ENCODE data around the gene CST9. TPM values are rescaled to one million over a fixed set of nuclear protein-coding genes. Genes with fewer than 3 reads are reported as not detected.

The CST9 gene
- not detected in 2 replicates for total RNA-seq (2014; rRNA removed; shearing (Covaris generic))

GRCh38 chr20:23605867-23606651, at the start of gene CST9:
CST9 (minus strand) TSS chr20:23605917; CDS start chr20:23605864, 53 bp downstream.
- 0 out of 2 replicates have a peak, but pooled peaks cover 4% of the 10 kb centered on the region for H3K4me1 ChIP-seq (replicated peaks)
- DNase-seq (ENCODE audit: low read depth in 1 of 2, low spot score in 2 of 2): no peak
- H3K27ac ChIP-seq: no peak within 1 kb of the TSS
- no peak within 1 kb of the TSS for H3K4me3 ChIP-seq
- H3K27me3 ChIP-seq (replicated peaks): no peaks in the 10 kb centered on the region
- H3K9me3 ChIP-seq (replicated peaks): no peaks in the 10 kb centered on the region
- H3K36me3 ChIP-seq: no peaks in the 10 kb centered on the region

- no peaks in the 10 kb centered on the region for H3K36me3 ChIP-seq
- H3K4me3 ChIP-seq: no peak overlapping the region
- no peak for DNase-seq (ENCODE audit: low read depth in 1 of 2, low spot score in 2 of 2)
- H3K4me1 ChIP-seq (replicated peaks): peaks cover 7% of the 10 kb centered on the region
- H3K27ac ChIP-seq: no peak overlapping the region
- H3K9me3 ChIP-seq (replicated peaks): no peaks in the 10 kb centered on the region
- no peaks in the 10 kb centered on the region; the same call in 1 of the 2 replicates for H3K27me3 ChIP-seq (replicated peaks)
These were observed 49.0 kb upstream of the CST9 start for GRCh38 chr20:23654717-23655116.

GRCh38 chr20:23654000-23654399, 48.3 kb upstream of the CST9 start:
- DNase-seq (ENCODE audit: low read depth in 1 of 2, low spot score in 2 of 2): no peak
- H3K27ac ChIP-seq: no peak overlapping the region
- H3K4me1 ChIP-seq (replicated peaks): peaks cover 7% of the 10 kb centered on the region
- H3K27me3 ChIP-seq (replicated peaks): no peaks in the 10 kb centered on the region; the same call in 1 of the 2 replicates
- no peaks in the 10 kb centered on the region for H3K9me3 ChIP-seq (replicated peaks)
- no peak overlapping the region for H3K4me3 ChIP-seq
- H3K36me3 ChIP-seq: no peaks in the 10 kb centered on the region

GRCh38 chr20:23653400-23653938, 47.8 kb upstream of the CST9 start:
- H3K27me3 ChIP-seq (replicated peaks): no peaks in the 10 kb centered on the region; the same call in 1 of the 2 replicates
- no peaks in the 10 kb centered on the region for H3K9me3 ChIP-seq (replicated peaks)
- H3K4me3 ChIP-seq: no peak overlapping the region
- peaks cover 6% of the 10 kb centered on the region for H3K4me1 ChIP-seq (replicated peaks)
- no peaks in the 10 kb centered on the region for H3K36me3 ChIP-seq
- H3K27ac ChIP-seq: no peak overlapping the region
- no peak for DNase-seq (ENCODE audit: low read depth in 1 of 2, low spot score in 2 of 2)

- Histone ChIP-seq H3K9me3 (replicated peaks) (no peaks in the 10 kb centered on the region), H3K4me3 (no peak overlapping the region), H3K27ac (no peak overlapping the region), H3K27me3 (replicated peaks) (no peaks in the 10 kb centered on the region), H3K4me1 (replicated peaks) (peaks cover under 1% of the 10 kb centered on the region), H3K36me3 (no peaks in the 10 kb centered on the region)
- no peak for DNase-seq (ENCODE audit: low read depth in 1 of 2, low spot score in 2 of 2)
These were observed 47.2 kb upstream of the CST9 start for GRCh38 chr20:23652926-23653325.

GRCh38 chr20:23652371-23652770, 46.7 kb upstream of the CST9 start:
- H3K27ac ChIP-seq: no peak overlapping the region
- no peaks in the 10 kb centered on the region for H3K4me1 ChIP-seq (replicated peaks)
- no peaks in the 10 kb centered on the region for H3K36me3 ChIP-seq
- H3K4me3 ChIP-seq: no peak overlapping the region
- no peaks in the 10 kb centered on the region for H3K27me3 ChIP-seq (replicated peaks)
- no peaks in the 10 kb centered on the region for H3K9me3 ChIP-seq (replicated peaks)
- DNase-seq (ENCODE audit: low read depth in 1 of 2, low spot score in 2 of 2): no peak

- Histone ChIP-seq H3K27me3 (replicated peaks) (no peaks in the 10 kb centered on the region), H3K27ac (no peak overlapping the region), H3K9me3 (replicated peaks) (no peaks in the 10 kb centered on the region), H3K4me3 (no peak overlapping the region), H3K4me1 (replicated peaks) (no peaks in the 10 kb centered on the region), H3K36me3 (no peaks in the 10 kb centered on the region)
- no peak for DNase-seq (ENCODE audit: low read depth in 1 of 2, low spot score in 2 of 2)
These were observed 45.4 kb upstream of the CST9 start for GRCh38 chr20:23651117-23651516.

GRCh38 chr20:23649830-23650417, 44.2 kb upstream of the CST9 start:
- H3K9me3 ChIP-seq (replicated peaks): no peaks in the 10 kb centered on the region
- no peak overlapping the region for H3K4me3 ChIP-seq
- no peaks in the 10 kb centered on the region for H3K27me3 ChIP-seq (replicated peaks)
- no peaks in the 10 kb centered on the region for H3K4me1 ChIP-seq (replicated peaks)
- no peak for DNase-seq (ENCODE audit: low read depth in 1 of 2, low spot score in 2 of 2)
- H3K36me3 ChIP-seq: no peaks in the 10 kb centered on the region
- no peak overlapping the region for H3K27ac ChIP-seq

GRCh38 chr20:23649242-23649641, 43.5 kb upstream of the CST9 start:
- DNase-seq (ENCODE audit: low read depth in 1 of 2, low spot score in 2 of 2): no peak

GRCh38 chr20:23647346-23647745, 41.6 kb upstream of the CST9 start:
- no peak overlapping the region for H3K4me3 ChIP-seq

More at GRCh38 chr20:23649242-23649641, 43.5 kb upstream of the CST9 start:
- Histone ChIP-seq H3K4me3 (no peak overlapping the region), H3K27me3 (replicated peaks) (no peaks in the 10 kb centered on the region), H3K36me3 (no peaks in the 10 kb centered on the region), H3K27ac (no peak overlapping the region), H3K4me1 (replicated peaks) (no peaks in the 10 kb centered on the region), H3K9me3 (replicated peaks) (no peaks in the 10 kb centered on the region)

GRCh38 chr20:23646106-23646873, 40.6 kb upstream of the CST9 start:
- H3K36me3 ChIP-seq: no peaks in the 10 kb centered on the region
- H3K27me3 ChIP-seq (replicated peaks): no peaks in the 10 kb centered on the region
- DNase-seq (ENCODE audit: low read depth in 1 of 2, low spot score in 2 of 2): no peak
- H3K4me3 ChIP-seq: no peak overlapping the region
- H3K9me3 ChIP-seq (replicated peaks): no peaks in the 10 kb centered on the region
- no peak overlapping the region for H3K27ac ChIP-seq
- no peaks in the 10 kb centered on the region for H3K4me1 ChIP-seq (replicated peaks)

More at GRCh38 chr20:23647346-23647745, 41.6 kb upstream of the CST9 start:
- no peaks in the 10 kb centered on the region for H3K27me3 ChIP-seq (replicated peaks)
- no peak for DNase-seq (ENCODE audit: low read depth in 1 of 2, low spot score in 2 of 2)
- no peak overlapping the region for H3K27ac ChIP-seq
- H3K9me3 ChIP-seq (replicated peaks): no peaks in the 10 kb centered on the region
- H3K36me3 ChIP-seq: no peaks in the 10 kb centered on the region
- no peaks in the 10 kb centered on the region for H3K4me1 ChIP-seq (replicated peaks)

- Histone ChIP-seq H3K27me3 (replicated peaks) (no peaks in the 10 kb centered on the region), H3K4me1 (replicated peaks) (no peaks in the 10 kb centered on the region), H3K4me3 (no peak overlapping the region), H3K9me3 (replicated peaks) (no peaks in the 10 kb centered on the region), H3K27ac (no peak overlapping the region), H3K36me3 (no peaks in the 10 kb centered on the region)
- DNase-seq (ENCODE audit: low read depth in 1 of 2, low spot score in 2 of 2): no peak
These were observed 39.9 kb upstream of the CST9 start for GRCh38 chr20:23645575-23645974.

- Histone ChIP-seq H3K9me3 (replicated peaks) (no peaks in the 10 kb centered on the region), H3K27ac (no peak overlapping the region), H3K4me1 (replicated peaks) (no peaks in the 10 kb centered on the region), H3K4me3 (no peak overlapping the region), H3K36me3 (no peaks in the 10 kb centered on the region), H3K27me3 (replicated peaks) (no peaks in the 10 kb centered on the region)
- DNase-seq (ENCODE audit: low read depth in 1 of 2, low spot score in 2 of 2): no peak
These were observed 38.4 kb upstream of the CST9 start for GRCh38 chr20:23644164-23644563.

All from SJSA1 (cell line).